IPS-NIHi7 (cell line): Measurements from ENCODE around the gene CRACDL.

Experiments
- DNase-seq: peaks from one replicate; pipeline ENCODE4 v3.0.0; 2012; ENCODE audit warnings: mixed read lengths; ENCODE audit errors: extremely low spot score

Gene CRACDL

GRCh38 chr2:98803405-98804264 lies 132.4 kb downstream of the CRACDL start:
- no peak for DNase-seq

GRCh38 chr2:98802344-98802743 lies 133.7 kb downstream of the CRACDL start:
- DNase-seq, result no peak

GRCh38 chr2:98801921-98802321 lies 134.1 kb downstream of the CRACDL start:
- DNase-seq, result no peak

GRCh38 chr2:98801286-98801685 lies 134.7 kb downstream of the CRACDL start:
- DNase-seq, result no peak

- no peak for DNase-seq
Measured at GRCh38 chr2:98800330-98801064, 135.5 kb downstream of the CRACDL start.

GRCh38 chr2:98799375-98800329 lies 136.4 kb downstream of the CRACDL start:
- no peak for DNase-seq

GRCh38 chr2:98796775-98797544 lies 139.1 kb downstream of the CRACDL start:
- DNase-seq, result no peak

- DNase-seq, result no peak
Measured at GRCh38 chr2:98795891-98796676, 139.9 kb downstream of the CRACDL start.

GRCh38 chr2:98793897-98794830 lies 141.9 kb downstream of the CRACDL start:
- DNase-seq, result no peak

- DNase-seq, result no peak
Measured at GRCh38 chr2:98793275-98793674, 142.8 kb downstream of the CRACDL start.

GRCh38 chr2:98790221-98790620 lies 145.8 kb downstream of the CRACDL start:
- DNase-seq, result no peak

GRCh38 chr2:98787700-98788099 lies 148.3 kb downstream of the CRACDL start:
- no peak for DNase-seq

- no peak for DNase-seq
Measured at GRCh38 chr2:98786179-98786578, 149.8 kb downstream of the CRACDL start.

- DNase-seq, result no peak
Measured at GRCh38 chr2:98782570-98782969, 153.5 kb downstream of the CRACDL start.

- DNase-seq, result no peak
Measured at GRCh38 chr2:98781822-98782221, 154.2 kb downstream of the CRACDL start.

GRCh38 chr2:98778741-98779483 lies 157.1 kb downstream of the CRACDL start:
- no peak for DNase-seq

GRCh38 chr2:98778151-98778550 lies 157.9 kb downstream of the CRACDL start:
- no peak for DNase-seq

- no peak for DNase-seq
Measured at GRCh38 chr2:98777710-98778109, 158.3 kb downstream of the CRACDL start.
